ENCODE measurements around the gene IGSF9. TPM values are rescaled to one million over a fixed set of nuclear protein-coding genes. Genes with fewer than 3 reads are reported as not detected.

The IGSF9 gene
- total RNA-seq, 2 donors from 2014 or later: 7.5 to 9.2 TPM

DNA sequence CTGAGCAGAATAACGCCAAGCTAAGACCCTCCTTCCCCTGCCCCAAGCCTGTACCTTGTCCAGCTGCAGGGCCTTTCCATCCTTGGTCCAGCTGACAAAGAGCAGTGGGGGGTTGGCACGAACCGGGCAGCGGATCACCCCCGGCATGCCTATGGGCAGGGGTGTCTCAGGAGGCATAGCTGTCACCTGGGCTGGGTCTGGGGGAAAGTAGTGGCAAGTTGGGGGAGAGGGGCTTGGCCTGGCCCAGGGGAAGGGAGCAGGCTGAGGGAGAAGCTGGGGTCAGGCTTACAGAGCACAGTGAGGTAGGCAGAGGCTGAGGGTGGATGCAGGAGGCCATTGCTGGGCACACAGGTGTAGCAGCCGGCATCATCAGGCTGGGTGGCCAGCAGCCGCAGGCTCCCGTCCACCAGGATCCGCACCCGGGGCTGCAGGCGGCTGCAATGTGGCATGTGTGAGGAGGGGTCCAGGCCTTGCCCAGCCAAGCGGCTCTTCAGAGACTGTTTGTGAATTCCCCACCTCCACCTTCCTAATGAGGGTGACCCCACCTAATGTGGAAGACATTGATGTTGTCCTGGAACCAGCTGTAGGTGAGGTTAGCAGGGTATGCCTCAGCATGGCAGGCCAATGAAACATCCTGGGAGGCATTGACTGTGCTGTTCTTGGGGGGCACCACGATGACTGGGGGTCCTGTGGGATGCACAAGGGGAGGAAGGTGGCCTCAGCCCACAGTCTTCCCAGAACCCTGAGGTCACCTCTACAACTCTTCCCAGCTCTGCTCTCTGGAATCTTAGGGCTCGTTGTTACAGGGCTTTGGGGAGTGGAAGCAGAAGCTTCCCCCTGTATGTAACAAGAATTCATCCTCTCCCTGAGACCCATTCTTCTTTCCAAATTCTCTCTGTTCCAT lies 11.0 kb downstream of the IGSF9 start:
- H3K9me3 ChIP-seq (ENCODE audit: control insufficient read depth, low read length): no peaks in the 10 kb centered on the region
- DNase-seq: no peak
- H3K4me3 ChIP-seq (ENCODE audit: low read length): no peak overlapping the region
- H3K27ac ChIP-seq (ENCODE audit: low read depth, low read length): no peak overlapping the region
- Mint-ChIP-seq H3K9me3 (no peaks in the 10 kb centered on the region), H3K27me3 (ENCODE audit: insufficient read depth) (peaks cover 12% of the 10 kb centered on the region), H3K36me3 (ENCODE audit: low read depth) (no peaks in the 10 kb centered on the region), H3K4me1 (peaks cover 28% of the 10 kb centered on the region), H3K27ac (no peak overlapping the region), H3K4me3 (no peak overlapping the region)
- TF ChIP-seq, protein P1, sequence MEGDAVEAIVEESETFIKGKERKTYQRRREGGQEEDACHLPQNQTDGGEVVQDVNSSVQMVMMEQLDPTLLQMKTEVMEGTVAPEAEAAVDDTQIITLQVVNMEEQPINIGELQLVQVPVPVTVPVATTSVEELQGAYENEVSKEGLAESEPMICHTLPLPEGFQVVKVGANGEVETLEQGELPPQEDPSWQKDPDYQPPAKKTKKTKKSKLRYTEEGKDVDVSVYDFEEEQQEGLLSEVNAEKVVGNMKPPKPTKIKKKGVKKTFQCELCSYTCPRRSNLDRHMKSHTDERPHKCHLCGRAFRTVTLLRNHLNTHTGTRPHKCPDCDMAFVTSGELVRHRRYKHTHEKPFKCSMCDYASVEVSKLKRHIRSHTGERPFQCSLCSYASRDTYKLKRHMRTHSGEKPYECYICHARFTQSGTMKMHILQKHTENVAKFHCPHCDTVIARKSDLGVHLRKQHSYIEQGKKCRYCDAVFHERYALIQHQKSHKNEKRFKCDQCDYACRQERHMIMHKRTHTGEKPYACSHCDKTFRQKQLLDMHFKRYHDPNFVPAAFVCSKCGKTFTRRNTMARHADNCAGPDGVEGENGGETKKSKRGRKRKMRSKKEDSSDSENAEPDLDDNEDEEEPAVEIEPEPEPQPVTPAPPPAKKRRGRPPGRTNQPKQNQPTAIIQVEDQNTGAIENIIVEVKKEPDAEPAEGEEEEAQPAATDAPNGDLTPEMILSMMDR (conservative IDR thresholded peaks at IDR 0.05): no peak
- H3K27me3 ChIP-seq (ENCODE audit: control insufficient read depth, insufficient read depth, low read length, poor library complexity, severe bottlenecking): no peaks in the 10 kb centered on the region
- H3K36me3 ChIP-seq (ENCODE audit: control insufficient read depth, insufficient read depth, low read length): no peaks in the 10 kb centered on the region
- 95 to 97% methylated on average over 9 to 14 of the region's 14 CpGs for WGBS, 2 experiments (ENCODE audit: insufficient coverage in 1 of 2, insufficient read length in 1 of 2)
- no peak overlapping the region for H3K9ac ChIP-seq (ENCODE audit: extremely low read depth, low read length, poor library complexity, severe bottlenecking)
- H3K4me1 ChIP-seq (ENCODE audit: control insufficient read depth, insufficient read depth, low read length): peaks cover 15% of the 10 kb centered on the region

- H3K4me1 ChIP-seq (ENCODE audit: control insufficient read depth, insufficient read depth, low read length): peaks cover 15% of the 10 kb centered on the region
- Mint-ChIP-seq H3K4me1 (peaks cover 25% of the 10 kb centered on the region), H3K36me3 (ENCODE audit: low read depth) (no peaks in the 10 kb centered on the region), H3K9me3 (no peaks in the 10 kb centered on the region), H3K4me3 (no peak overlapping the region), H3K27me3 (ENCODE audit: insufficient read depth) (peaks cover 12% of the 10 kb centered on the region), H3K27ac (no peak overlapping the region)
- H3K9me3 ChIP-seq (ENCODE audit: control insufficient read depth, low read length): no peaks in the 10 kb centered on the region
- H3K9ac ChIP-seq (ENCODE audit: extremely low read depth, low read length, poor library complexity, severe bottlenecking): no peak overlapping the region
- 92 to 100% methylated on average over 3 to 4 of the region's 4 CpGs for WGBS, 2 experiments (ENCODE audit: insufficient coverage in 1 of 2, insufficient read length in 1 of 2)
- TF ChIP-seq, protein P1 (conservative IDR thresholded peaks at IDR 0.05): no peak
- DNase-seq: no peak
- H3K4me3 ChIP-seq (ENCODE audit: low read length): no peak overlapping the region
- no peaks in the 10 kb centered on the region for H3K27me3 ChIP-seq (ENCODE audit: control insufficient read depth, insufficient read depth, low read length, poor library complexity, severe bottlenecking)
- H3K27ac ChIP-seq (ENCODE audit: low read depth, low read length): no peak overlapping the region
- no peaks in the 10 kb centered on the region for H3K36me3 ChIP-seq (ENCODE audit: control insufficient read depth, insufficient read depth, low read length)
These were observed 12.1 kb downstream of the IGSF9 start for GRCh38 chr1:159933347-159933746.

DNA sequence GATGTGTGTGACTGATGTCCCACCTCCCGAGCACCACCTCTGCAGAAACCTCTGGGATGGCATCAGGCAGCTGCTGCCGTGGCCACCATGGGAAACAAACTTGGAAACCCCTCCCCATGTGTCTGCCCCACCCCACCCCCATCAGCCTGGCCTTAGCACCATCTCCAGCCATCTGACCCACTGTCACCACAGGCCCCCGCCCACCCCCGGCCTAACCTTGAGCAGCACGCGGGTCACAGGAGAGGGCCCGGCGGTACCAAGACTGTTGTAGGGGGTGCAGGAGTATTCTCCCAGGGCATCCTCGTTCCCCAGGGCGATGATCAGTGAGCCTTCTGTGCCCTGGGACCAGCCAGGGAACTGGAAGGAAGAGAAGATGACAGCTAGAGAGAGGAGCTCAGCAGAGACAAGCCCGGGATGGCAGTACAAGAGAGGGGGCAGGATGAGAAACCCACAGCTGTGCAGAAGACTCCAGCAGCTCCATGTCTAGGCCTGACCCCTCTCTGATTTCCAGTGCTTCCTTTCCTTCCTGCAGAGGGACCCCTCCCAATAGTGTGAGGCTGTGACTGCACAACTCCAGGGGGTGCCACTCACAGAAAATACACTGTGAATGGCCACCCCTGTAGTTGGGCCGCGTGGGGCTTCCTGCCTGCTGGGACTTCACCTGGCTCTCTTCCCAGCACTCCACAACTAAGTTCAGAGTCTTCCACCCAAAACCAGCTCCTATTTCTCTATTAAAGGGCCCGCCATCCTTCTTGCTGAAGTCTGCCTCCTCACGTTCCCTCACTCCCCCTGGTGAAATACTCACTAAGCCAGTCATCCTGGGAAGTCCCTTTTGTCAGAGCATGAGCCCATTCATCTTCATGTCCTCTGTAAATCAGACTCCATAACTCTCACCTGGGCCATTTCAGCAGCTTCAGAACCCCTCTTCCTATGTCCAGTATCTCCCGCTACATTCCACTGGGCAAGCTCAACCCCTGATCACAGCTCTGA lies 12.8 kb downstream of the IGSF9 start:
- Mint-ChIP-seq H3K27me3 (ENCODE audit: insufficient read depth) (peaks cover 12% of the 10 kb centered on the region), H3K36me3 (ENCODE audit: low read depth) (no peaks in the 10 kb centered on the region), H3K27ac (no peak overlapping the region), H3K4me1 (peaks cover 17% of the 10 kb centered on the region), H3K4me3 (no peak overlapping the region), H3K9me3 (no peaks in the 10 kb centered on the region)
- no peaks in the 10 kb centered on the region for H3K36me3 ChIP-seq (ENCODE audit: control insufficient read depth, insufficient read depth, low read length)
- TF ChIP-seq, protein P1 (conservative IDR thresholded peaks at IDR 0.05): no peak
- H3K27ac ChIP-seq (ENCODE audit: low read depth, low read length): no peak overlapping the region
- peaks cover 10% of the 10 kb centered on the region for H3K4me1 ChIP-seq (ENCODE audit: control insufficient read depth, insufficient read depth, low read length)
- no peaks in the 10 kb centered on the region for H3K27me3 ChIP-seq (ENCODE audit: control insufficient read depth, insufficient read depth, low read length, poor library complexity, severe bottlenecking)
- 87 to 90% methylated on average over 7 to 16 of the region's 16 CpGs for WGBS, 2 experiments (ENCODE audit: insufficient coverage in 1 of 2, insufficient read length in 1 of 2)
- no peak overlapping the region for H3K4me3 ChIP-seq (ENCODE audit: low read length)
- H3K9ac ChIP-seq (ENCODE audit: extremely low read depth, low read length, poor library complexity, severe bottlenecking): no peak overlapping the region
- no peaks in the 10 kb centered on the region for H3K9me3 ChIP-seq (ENCODE audit: control insufficient read depth, low read length)
- no peak for DNase-seq
